Ammon's horn (tissue), 1 donor: ENCODE measurements around the gene CAPN12.

Experiments used
- DNase-seq: peaks from one replicate; pipeline ENCODE4 v3.0.0-alpha.2; 2016; ENCODE audit warnings: low spot score

Gene CAPN12

DNA sequence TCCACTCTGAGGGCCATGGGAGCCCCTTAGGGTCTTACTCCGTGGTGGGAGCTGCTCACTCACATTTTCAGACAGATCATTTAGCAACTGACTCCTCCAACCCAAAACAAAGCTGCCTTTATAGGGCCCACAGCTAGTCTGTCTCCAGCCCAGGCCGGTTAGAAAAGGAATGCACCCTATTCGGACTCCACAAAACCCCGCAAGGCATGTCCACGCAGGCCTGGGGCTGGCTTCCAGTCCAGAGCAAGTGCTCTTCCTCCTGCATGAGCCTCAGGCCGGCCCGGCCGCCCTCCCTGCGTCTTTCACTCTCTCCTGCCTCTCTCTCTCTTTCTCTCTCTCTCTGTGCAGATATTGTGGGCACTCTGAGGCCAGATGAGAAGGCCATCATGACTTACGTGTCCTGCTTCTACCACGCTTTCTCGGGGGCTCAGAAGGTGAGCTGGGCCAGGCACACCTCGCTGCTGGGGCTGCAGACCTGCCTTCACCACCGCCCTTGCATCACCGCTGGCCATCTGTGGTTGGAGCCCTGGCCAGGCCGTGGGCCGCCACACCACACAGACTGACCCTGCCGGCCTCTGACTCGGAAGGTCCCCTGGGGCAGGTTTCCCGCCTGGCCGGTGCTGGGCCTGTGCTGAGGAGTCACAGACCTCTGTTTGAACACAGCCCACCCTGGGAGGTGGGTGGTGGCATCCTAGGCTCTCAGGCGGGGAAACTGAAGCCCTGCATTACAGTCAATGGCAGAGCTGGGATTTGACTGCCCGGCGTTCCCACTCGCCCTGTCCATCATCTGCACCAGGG lies 33.1 kb downstream of the CAPN12 start:
- peak; percentile 18 for DNase-seq

DNA sequence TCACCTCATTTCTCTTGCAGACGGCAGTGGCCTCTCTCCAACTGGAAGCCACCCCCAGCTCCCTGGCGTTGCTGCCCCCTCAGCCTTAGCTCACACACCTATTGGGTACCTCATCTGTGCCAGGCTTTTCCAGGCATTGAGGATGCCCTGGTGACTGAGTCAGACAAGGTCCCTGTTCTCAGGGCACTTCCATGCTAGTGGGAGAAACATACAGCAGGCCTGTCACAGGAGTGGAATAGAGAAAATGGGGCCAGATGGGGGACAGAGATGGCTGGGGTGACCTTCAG lies 33.9 kb downstream of the CAPN12 start:
- no peak for DNase-seq

DNA sequence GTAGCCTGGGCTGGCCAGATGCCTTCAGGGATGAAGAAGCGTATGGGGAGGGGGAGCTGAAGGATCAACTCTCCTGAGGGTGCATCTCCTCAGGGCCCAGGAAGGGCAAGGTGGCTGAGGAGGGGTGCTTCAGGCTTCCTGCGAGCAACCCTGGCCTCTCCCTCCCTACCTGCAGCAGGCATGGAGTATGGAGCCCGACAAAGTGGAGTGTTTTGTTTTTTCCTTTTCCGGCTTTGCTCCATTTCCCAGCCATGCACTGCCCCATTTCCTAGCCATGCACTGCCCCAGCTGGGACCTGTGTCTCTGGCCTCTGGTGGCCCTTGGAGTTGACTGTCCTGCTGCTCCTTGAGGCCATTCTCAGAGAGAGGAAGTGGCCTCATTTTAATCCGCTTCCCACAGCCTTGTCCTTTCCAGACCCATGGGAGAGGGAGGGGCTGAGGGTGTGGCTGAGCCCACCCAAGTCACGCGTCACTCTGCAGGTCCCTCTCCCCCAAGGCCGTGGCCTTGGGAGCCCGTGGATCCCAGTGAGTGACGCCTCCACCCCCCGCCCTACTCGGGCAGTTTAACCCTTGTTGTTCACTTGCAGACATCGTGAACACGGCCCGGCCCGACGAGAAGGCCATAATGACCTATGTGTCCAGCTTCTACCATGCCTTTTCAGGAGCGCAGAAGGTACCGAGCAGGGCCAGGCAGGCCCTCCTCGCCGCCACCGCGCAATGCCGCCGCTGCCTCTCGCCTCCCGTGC lies 34.4 kb downstream of the CAPN12 start:
- no peak for DNase-seq

DNA sequence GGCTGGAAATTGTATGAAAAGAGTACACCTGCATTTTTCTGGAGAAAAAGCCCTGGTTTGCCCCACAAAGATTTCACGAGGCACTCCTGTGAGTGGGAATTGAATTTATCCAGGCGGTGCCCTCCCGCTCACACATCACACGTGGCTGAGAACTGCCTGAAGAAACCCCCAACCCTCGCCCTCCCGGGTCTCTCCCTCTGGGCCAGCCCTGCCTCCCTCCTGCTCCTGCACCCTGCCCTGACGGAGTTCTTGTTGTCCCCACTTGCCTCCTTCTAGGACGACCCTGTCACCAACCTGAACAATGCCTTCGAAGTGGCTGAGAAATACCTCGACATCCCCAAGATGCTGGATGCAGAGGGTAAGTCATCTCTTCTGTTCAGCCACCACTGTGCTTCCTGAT lies 35.2 kb downstream of the CAPN12 start:
- DNase-seq = no peak

DNA sequence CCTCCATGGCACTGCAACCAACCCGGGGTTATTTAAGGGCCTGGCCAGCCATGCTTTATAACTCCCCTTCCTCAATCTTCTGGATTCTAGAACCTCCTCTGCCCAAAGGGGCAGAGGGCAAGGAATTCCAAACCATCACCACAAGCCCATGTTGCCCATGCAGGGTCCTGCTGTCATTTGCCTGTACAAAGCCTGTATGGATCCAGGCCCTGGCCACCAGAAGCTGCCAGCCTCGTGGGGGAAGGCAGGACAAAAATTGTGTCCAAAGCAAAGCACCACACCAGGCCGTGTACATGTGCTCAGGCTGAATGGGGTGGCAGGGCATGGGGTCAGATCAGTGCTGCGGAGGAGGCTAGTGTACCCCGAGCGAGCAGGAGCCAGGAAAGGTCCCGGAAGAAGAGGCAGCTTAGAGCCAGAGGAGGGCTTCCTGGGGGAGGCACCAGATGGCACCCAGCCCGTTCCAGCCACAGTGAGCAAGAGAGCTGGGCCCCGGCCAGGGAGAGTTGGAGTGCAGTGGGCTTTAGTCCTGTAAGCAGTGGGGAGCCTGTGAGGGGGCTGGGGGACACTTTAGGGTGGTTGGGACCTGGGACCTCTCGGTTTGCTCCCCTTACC lies 35.8 kb downstream of the CAPN12 start:
- no peak for DNase-seq

DNA sequence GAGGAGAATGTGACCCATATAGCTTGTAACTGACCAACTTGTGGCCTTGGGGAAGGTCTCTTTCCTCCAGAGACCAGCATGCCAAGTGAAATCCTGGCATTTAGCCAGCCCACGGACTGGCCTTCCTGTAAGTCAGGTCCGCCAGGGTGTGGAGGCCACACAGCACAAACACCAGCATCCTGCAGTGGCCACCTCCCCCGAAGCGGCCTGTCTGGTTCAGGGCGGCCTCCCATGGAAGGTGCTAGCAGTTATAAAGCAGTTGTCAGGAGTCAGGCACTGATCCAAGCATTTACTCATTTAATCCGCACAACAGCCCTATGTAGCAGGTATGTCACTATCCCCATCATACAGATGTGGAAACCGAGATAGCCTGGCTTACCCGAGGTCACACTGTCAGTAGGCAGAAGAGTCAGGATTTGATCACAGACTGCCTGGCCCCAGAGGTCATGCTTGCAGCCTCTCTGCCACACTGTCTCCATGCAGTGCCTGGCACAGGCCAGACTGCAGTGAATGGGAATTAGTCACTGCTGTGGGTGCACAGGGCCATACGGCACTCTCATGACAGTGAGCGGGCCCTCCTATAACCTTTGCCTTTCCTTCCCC lies 36.7 kb downstream of the CAPN12 start:
- DNase-seq = peak; percentile 21

DNA sequence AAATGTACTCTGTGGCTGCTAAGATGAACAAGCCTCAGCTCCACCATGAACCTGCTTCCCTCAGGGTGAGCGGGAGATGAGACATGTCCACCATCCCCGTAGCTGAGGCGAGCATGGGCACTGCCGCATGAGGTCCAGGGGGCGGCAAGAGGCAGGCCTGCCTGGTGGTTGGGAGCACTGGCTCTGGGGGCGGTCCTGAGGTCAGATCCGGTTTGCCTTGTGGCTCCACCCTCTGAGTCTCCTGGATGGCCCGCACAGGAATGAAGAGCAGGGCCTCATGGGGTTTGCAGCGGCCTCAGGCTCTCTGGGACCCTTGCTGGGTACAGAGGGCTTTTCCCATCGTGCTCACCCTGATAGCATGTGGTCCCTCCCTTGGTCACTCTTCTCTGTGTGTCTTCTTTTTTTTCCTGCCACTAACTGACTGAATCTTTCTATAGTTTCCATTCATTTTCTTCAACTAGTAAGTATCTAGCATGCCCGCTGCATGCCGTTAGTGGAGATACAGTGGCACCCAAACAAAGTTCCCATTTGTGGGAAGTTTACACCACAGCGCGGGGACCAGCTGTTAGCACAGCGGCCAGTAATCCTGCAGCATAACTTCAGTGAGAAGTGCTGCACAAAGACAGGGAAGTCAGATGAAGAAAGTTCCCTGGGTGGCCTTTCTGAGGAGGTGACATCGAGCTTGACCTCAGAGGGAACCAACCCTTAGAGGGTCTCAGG lies 37.3 kb downstream of the CAPN12 start:
- DNase-seq = no peak

DNA sequence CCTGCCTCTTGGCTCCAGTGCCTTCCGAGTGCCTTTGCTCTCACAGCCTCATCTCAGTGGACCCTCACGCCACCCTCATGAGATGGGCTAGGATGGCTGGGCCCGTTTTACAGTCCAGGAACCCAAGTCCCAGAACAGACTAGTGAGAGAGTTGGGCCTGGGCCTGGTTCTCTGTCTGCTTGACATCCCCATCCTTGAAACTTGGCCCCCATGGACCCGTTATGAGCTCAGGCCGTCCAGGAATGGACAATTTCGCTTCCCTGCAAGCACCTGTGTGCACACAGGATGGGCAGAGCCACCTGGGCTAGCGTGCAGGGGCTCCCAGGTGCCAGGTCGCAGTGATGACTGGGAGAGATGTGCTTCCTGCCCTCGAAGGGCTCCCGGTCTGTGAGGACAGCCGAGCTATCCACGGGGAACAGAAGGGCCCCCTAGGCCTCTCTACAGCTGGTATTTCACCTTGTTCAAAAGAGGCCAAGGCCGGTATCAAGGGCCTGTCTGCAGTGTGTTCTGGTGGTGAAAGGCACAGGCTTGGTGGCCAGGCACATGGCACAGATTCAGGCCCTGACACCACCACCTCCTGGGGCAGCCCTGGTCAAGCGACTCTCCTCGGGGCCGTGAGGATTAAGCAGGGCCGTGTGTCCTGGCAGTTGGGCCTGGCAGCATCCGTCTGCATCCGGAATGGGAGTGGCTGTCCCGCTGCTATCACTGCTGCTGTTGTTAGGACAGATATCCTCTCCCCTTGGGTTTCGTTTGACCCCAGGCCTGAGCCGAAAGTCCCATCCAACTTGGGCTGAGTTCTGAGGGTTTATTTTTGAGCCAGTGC lies 38.9 kb downstream of the CAPN12 start:
- DNase-seq = no peak

DNA sequence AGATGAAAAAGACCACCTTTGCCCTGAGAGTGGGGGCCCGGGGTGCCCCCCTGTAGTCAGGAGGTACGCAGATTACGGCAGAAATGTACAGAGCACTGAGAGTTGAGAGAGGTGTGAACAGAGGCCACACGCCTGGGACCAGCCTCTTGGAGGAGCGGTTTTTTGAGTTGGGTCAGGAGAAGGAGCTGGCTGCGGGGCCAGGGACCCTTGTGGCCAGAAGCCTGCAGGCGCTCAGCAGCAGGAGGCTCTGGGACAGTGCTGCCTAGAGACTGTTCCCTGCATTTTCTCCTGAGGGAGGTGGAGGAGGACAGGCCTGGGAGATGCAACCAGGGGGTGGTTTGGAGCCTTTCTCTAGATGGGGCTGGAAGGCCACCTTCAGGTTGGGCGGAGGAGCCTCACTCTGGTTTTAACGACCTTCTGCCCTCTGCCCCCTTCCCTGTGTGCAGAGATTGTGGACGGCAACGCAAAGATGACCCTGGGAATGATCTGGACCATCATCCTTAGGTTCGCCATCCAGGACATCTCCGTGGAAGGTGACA lies 39.7 kb downstream of the CAPN12 start:
- no peak for DNase-seq

DNA sequence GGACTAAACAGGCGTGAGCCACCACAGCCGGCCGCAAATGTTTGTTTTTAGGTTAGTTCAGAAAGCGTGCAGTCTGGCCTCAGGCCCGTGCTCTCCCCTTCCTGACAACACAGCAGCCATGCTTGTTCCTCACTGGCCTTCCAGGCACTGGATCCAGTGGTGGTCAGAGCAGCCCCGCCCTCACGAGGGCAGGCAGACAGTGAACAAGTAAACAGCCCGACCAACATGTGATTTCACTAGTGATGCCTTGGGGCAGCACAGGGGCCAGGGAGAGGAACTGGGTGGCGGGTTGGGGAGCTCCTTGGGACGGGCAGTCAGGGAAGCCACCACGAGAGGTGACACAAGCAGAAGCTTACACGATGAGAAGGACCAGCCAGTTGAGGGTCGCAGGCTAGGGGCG lies 40.8 kb downstream of the CAPN12 start:
- no peak for DNase-seq

DNA sequence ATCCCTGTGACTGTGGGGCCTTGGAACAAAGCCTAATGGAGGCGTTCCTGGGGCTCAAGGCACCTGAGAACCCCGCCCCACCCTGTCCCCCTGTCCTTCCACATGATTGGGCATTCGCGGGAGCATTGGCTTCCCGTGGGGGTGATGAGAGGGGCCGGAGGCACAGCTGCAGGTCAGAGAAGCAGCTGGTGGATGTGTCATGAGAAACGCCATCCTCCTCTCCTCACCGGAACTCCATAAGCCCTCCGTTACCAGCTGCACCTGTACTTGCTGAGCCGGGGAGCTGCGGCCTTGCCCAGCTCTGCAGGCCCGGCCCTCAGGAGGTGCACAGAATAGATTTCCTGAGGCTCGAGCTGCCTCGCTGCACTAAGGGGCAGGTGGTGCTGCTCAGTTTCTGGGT lies 42.0 kb downstream of the CAPN12 start:
- no peak for DNase-seq

DNA sequence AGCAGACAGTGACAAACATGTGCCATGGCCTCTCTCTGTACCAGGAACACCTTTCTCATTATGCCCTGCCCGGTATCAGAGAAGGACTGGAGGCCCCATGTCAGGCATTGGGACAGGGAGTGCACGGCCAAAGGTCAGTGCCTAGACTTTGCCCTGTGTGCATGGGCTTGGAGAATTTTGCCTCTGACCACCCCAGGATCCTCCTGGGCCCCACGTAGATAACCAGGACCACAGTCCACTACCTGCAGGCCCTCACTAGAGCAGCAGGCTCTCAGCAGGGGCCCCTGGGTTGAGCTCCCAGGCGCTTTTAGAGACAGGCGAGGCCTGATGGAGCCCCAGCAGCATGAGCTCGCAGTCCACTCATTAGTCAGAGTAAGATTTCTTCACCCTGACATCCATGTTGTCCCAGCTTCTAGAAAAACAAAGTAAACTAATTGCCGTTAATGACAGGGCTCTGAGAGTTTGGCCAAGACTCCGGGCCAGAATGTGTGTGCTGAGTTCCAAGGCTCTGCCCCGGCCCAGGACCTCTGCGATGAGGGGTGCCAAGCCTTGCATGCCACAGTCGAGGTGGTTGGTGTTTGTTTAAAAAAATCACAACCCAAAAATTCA lies 42.7 kb downstream of the CAPN12 start:
- DNase-seq = peak; percentile 31

DNA sequence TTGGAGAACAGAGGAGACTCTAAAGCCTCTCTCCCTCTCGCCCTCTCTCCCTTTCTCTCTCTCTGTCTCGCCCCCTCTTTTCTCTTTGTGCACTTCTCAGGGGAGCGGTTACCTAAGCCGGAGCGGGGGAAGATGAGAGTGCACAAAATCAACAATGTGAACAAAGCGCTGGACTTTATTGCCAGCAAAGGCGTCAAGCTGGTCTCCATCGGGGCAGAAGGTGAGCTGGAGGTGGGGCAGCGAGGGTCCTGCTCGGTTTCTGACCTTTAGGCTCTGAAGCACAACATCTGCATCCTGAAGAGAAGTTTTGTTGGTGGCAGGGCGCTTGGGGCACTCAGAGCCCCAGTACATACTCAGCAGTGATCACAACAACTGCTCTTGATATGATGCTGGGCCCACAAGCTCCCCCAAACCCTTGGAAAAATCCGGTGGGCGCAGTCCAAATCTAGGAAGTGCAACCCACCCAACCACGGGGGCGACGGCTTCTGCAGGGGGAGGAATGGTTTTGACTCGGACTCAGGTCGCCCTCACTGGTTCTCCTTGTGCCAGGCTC lies 43.3 kb downstream of the CAPN12 start:
- DNase-seq = no peak

DNA sequence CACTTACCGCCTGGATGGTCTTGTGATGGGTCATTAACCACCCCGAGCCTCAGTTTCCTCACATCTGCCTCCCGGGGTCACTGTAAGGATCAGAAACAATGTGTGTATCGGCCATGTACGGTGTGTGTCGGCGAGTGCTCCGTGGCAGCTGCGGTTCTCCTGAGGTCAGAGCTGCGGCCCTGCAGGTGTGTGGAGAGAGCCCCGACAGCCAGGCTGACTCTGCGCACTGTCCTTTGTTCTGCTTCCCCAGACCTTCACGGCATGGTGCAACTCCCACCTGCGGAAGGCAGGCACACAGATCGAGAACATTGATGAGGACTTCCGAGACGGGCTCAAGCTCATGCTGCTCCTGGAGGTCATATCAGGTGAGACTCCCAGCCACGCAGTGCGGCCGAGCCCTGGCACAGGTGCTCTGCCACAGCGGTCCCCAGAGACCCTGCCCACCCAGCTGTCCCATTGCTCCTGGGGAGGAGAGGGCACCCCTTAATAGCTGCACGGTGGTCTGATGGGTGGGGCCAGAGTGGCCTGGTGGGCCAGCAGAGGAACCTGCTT lies 43.8 kb downstream of the CAPN12 start:
- no peak for DNase-seq

DNA sequence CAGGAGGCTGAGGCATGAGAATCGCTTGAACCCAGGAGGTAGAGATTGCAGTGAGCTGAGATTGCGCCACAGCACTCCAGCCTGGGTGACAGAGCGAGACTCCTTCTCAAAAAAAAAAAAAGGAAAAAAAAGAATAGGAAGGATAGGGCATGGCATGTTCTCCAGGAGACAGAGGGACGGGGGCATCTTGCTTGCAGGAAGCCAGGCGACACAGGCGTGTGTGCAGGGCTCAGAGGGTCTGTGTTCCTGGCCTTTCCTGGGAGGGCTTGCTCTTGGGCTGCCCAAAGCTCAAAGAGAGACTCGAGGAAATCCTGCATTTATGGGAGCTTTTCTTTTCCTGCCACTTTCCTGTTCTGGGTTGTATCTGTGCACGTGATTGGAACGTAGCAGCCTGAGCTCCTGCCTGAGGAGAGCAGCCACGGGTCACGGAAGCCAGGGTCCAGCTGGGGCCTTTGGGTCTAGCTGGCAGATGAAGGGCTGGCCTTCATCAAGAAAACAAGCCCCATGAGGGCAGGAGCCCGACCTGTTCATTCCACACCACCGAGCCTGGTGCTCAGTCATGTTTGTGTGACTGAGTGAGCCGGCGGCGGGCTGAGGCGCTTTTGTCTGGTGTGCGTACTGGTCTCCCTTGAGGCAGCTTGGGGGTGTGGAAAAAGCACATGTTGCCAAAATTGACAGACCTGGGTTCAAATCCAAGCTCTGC lies 44.5 kb downstream of the CAPN12 start:
- no peak for DNase-seq

DNA sequence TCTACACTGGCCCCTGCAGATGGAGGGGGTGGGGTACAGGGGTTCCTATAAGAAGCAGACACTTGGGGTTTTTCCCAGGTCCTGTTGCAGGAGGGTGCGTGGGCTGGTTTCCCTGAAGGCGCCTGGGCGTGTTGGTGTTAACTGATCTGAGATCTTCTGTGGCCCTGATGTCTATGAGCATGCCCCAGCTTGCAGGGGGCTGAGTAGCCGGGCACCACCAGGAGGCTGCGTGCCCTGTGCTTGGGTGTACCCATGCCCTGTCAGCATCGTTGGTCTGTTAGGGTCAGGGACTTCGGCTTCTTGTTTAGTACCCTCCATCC lies 45.3 kb downstream of the CAPN12 start:
- DNase-seq = no peak

DNA sequence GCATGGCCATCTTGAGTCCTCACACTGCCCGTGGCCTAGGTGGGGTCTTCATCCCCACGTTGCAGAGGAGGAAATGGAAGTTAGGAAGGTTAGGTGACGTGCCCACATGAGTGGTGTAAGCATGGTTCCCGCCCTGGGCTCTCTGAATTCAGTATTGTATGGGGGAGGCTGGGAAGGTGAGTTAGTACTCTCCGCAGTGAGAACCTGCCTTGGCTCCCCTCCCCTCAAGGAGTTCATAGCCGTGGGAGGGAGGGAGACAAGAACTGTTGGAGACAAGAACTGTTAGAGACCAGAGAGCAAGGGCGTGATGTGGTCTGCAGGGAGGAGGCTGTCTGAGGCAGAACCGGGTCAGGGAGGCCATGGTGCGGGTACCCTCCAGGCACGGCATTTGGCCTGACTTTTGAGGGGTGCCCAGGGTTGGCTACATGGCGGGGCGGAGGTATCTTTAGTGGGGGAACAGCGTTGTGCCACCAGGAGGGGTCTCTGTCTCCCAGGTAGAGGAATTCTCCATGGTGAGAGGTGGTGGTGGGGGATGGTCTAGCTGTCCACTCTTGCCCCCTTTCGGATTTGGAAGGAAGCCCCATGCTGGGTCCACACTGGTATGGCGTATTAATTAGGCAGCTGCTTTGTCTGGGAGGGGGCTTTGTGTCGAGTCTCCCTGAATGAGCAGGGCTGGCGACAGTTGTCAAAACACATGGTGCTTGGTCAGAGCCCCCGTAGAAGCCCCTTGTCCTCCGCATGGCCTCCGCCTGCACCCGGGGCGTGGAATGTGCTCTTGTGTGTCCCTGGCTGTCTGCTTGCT lies 45.8 kb downstream of the CAPN12 start:
- DNase-seq = no peak

DNA sequence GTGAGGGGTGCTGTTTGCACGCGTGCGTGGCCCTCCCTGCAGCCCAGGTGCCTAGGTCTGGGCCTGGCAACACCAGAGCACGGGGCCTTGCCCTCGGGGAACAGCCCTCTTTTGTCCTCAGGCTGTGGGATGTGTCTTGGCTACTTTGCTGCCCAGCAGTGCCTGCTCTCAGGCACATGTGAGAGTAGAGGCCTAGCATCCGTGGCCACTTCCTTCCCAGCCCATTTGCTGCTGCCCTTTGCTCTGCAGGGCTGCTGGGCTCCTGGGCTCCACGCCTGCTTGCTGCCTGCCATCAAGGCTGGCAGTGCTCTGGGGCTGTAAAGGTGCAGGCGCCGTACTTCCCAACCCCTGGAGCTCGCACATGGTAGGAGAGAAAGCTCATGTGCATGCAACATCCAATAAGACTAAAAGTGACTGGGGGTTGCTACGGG lies 46.6 kb downstream of the CAPN12 start:
- DNase-seq = no peak

DNA sequence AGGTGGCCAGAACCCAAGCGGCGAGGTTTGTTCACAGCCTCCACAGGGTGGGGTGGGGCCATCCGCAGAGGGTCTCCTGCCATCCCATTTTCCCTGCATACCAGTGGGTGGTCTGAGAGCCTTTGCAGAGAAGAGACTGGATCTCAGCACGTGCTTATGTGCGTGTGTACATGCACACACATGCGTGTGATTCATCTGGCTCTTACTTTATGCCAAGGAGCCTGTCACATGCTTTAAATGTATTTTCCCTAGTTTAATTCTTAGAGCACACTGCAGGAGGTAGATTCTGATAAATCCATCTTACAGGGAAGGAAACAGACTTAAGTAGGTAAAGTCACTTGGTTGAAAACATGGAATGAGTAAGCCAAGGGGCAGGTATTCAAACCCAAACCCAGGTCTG lies 47.1 kb downstream of the CAPN12 start:
- DNase-seq = no peak
